Measurements from ENCODE around the gene FEN1.

DNA sequence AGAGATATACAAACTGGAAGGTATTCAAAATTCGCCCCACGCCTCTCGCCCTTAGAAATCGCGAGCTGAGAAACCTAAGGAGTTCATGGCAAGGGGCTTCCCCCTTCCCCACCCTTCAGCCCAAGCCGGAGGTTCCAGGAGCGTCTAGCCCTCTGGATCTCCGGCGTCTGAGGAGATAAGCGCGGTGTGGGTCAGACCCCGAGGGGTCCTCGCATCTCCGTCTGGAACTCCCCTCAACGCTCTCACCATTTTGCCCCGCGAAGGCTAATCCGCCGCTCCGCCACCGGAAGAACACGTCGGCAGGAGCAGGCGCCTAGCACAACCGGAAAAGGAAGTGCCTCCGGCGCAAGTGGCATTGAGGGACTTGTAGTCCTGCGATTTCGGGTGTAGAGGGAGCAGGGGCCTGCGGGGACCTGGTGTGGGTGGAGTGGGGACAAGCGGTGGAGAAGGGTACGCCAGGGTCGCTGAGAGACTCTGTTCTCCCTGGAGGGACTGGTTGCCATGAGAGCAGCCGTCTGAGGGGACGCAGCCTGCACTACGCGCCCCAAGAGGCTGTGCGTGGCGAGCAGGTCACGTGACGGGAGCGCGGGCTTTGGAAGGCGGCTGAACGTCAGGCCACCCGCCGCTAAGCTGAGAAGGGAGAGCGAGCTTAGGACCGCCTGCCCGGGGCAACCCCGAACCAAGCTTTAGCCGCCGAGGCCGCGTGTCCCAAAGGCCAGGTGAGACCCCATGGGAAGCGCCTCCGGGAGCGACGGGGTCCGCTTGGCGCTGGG, at the start of gene FEN1, which contains the start of gene TMEM258:
- TF ChIP-seq, protein P1, sequence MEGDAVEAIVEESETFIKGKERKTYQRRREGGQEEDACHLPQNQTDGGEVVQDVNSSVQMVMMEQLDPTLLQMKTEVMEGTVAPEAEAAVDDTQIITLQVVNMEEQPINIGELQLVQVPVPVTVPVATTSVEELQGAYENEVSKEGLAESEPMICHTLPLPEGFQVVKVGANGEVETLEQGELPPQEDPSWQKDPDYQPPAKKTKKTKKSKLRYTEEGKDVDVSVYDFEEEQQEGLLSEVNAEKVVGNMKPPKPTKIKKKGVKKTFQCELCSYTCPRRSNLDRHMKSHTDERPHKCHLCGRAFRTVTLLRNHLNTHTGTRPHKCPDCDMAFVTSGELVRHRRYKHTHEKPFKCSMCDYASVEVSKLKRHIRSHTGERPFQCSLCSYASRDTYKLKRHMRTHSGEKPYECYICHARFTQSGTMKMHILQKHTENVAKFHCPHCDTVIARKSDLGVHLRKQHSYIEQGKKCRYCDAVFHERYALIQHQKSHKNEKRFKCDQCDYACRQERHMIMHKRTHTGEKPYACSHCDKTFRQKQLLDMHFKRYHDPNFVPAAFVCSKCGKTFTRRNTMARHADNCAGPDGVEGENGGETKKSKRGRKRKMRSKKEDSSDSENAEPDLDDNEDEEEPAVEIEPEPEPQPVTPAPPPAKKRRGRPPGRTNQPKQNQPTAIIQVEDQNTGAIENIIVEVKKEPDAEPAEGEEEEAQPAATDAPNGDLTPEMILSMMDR (IDR thresholded peaks at IDR 0.05; ENCODE audit: low read depth, low read length): no peak
- TF ChIP-seq, protein P2, sequence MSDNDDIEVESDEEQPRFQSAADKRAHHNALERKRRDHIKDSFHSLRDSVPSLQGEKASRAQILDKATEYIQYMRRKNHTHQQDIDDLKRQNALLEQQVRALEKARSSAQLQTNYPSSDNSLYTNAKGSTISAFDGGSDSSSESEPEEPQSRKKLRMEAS (IDR thresholded peaks at IDR 0.05; ENCODE audit: low read depth, low read length): peak; percentile 91
- peak; percentile 96 for TF ChIP-seq POLR2A (IDR thresholded peaks at IDR 0.05; ENCODE audit: extremely low read depth, insufficient read length)
- peak; percentile 72 for TF ChIP-seq MYC (IDR thresholded peaks at IDR 0.05; ENCODE audit: low read depth, low read length)

All from NB4 (cell line).